Activated naive CD4-positive, alpha-beta T cell treated with Interleukin-2 at 50 U/mL for 16 hours (primary cell): Measurements from ENCODE around the gene FRAT2.

ENCODE experiments used
- DNase-seq: peaks from one replicate; pipeline ENCODE4 v3.0.0-alpha.2; 2020

Gene FRAT2

DNA sequence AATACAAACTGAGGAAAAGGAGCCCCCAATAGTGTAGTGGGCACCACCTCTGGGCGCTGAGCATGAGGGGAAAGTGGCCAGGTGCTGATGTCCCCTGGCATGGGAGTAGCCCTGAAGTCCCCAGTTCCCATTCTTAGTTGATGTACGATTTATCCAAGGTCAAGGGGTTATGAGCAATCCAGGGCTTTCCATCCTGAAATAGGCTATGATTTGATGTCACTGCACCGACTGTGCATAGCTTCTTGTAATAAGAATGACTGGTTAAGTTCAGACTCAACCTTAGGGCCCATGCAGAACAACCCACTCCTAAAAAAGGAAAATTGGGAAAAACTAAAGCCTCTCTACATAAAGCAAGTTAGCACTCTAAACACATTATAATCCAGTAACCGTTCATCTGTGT, 11.0 kb downstream of the FRAT2 start:
- no peak for DNase-seq

DNA sequence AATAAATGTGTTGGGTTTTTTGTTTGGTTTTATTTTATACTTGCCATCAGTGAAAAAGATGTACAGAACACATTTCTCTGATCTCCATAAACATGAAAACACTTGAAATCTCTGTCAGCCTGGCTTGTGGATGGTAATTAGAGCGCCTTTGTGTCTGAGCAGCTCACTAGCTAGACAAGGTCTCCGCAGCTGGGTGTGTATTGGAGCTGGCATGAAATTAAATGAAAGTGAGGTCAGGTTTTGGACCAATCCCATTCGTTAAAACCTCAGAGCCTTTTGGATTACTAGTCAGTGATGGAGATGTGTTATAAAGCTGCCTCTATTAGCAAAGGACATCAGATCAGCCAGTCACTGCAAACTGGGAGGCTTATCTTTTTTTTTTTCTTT, 12.7 kb downstream of the FRAT2 start:
- no peak for DNase-seq

DNA sequence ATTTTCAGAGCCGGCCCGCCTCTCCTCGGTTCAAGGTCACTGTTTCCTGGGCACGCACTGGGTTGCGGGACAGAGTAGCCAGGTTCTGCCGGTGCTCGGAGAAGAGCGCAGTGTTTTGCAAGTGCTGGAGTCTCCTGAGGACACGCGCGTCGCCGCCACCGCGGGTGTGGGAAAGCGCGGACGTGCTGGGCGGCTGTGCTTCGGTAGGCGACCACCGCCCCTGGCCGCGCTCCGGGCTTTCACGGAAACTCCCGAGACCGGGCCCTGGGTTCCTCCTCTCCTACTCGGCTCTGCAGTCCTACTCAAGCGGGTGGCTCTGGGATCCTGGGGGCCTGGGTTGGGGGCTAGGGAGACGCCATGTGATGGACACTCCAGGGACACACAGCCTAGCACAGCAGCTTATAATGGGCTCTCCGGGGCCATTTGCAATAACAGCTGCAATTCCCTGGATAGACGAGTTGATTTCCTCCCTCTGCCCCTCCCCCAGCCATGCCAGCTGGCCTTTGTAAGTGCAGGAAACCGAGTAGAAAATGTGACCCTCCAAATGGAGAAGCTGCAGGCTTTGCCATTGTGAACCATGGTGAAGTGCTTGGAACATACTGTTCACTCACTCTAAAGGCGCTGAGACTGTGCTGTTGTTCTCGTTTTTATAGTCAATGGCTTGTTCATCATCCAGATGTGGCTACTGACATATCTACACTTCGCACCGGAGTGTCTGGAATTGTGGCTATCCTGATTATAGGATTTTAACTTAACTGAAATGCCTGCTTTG, 13.3 kb downstream of the FRAT2 start:
- no peak for DNase-seq

DNA sequence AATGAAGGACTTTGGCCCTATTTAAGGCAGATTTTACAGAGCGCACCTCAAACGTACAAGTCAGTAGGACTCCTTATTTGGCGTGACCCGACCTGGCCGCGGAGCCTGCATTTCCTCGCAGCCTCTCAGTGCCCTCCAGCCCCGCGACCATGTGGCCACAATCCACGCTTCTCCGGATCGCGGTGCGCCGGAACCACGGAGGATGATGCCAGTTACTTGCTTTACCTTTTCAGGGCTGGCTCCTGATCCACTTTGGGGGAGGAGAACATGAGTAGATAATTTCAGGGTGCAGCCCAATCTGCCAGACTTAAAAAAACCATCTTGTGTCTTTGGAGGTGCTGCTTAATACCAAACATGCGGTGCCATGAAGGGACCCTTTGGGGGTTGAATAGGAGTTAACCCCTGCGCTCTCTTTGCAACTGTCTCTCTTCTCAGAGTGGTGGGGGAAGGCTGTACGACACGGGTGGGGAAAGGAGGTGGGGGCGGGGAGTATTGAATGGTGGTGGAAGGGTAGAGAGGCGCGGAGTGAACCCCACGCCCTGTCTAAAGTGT, 14.0 kb downstream of the FRAT2 start:
- peak; percentile 35 for DNase-seq

- peak; percentile 72 for DNase-seq
Measured at GRCh38 chr10:97319671-97320479, 14.7 kb downstream of the FRAT2 start.

DNA sequence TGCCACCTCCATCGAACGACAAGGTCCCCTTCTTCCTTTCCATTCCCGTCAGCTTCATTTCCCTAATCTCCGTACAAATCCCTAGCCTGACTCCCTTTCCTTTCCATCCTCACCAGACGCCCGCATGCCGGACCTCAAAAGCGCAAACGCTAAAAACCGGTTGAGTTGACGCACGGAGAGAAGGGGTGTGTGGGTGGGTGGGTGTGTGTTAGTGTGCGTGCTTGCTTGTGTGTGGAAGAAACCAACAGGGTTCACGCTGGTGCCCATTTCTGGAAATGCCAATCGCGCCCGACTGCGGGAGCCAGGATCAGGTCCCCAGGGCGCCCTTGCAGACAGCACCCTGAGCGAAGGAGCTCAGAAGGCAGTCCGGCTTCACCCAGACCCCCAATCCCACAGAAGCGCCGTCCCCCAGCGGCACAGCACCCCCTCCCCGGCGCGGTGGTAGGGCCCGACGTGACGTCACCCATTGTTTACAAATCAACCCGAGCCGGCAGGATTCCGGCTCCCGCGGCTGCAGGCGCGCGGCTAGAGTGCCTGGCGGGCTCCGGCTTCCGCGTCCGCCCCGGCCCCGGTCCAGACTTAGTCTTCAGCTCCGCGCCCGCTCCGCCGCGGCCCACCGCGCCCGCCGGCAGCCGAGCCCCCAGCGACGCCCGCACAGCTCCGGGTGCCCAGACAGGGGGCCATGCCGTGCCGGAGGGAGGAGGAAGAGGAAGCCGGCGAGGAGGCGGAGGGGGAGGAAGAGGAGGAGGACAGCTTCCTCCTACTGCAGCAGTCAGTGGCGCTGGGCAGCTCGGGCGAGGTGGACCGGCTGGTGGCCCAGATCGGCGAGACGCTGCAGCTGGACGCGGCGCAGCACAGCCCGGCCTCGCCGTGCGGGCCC, 15.5 kb downstream of the FRAT2 start, which contains the start of gene FRAT1:
Gene FRAT1 (plus strand): TSS at position 500 of the 880 bp plus-strand sequence. CDS start 183 bp downstream, at position 683.
- DNase-seq = peak; percentile 89

DNA sequence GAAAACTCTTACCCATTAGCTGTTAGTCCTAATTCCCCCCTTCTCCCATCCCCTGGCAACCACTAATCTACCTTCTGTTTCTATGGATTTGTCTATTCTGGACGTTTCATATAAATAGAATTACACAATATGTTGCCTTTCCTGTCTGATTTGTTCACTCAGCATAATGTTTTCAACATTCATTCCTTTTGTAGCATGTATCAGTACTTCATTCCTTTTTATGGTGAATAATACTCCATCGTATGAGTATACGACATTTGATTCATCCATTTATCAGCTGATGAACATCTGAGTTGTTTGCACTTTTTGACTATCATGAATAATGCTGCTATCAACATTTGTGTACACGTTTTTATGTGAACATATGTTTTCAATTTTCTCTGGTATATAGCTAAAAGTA, 19.9 kb downstream of the FRAT2 start:
- no peak for DNase-seq

DNA sequence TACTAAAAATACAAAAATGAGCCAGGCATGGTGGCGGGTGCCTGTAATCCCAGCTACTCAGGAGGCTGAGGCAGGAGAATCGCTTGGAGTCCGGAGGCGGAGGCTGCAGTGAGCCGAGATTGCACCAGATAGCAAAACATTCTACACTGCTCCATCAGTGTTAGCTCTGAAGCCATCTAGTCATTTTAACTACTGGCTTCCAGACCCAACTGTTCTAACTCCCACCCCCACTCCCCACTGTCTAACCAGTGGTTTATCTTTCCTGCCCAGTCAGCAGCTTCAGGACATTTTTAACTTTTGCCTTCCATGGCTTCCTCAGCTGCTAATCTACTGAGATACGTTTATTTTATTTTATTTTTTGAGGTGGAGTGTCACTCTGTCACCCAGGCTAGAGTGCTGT, 21.6 kb downstream of the FRAT2 start:
- DNase-seq = no peak

GRCh38 chr10:97311111-97311626, 23.4 kb downstream of the FRAT2 start:
- no peak for DNase-seq

- no peak for DNase-seq
Measured at GRCh38 chr10:97307866-97308780, 26.4 kb downstream of the FRAT2 start.

- DNase-seq = no peak
Measured at GRCh38 chr10:97307441-97307840, 27.1 kb downstream of the FRAT2 start.

DNA sequence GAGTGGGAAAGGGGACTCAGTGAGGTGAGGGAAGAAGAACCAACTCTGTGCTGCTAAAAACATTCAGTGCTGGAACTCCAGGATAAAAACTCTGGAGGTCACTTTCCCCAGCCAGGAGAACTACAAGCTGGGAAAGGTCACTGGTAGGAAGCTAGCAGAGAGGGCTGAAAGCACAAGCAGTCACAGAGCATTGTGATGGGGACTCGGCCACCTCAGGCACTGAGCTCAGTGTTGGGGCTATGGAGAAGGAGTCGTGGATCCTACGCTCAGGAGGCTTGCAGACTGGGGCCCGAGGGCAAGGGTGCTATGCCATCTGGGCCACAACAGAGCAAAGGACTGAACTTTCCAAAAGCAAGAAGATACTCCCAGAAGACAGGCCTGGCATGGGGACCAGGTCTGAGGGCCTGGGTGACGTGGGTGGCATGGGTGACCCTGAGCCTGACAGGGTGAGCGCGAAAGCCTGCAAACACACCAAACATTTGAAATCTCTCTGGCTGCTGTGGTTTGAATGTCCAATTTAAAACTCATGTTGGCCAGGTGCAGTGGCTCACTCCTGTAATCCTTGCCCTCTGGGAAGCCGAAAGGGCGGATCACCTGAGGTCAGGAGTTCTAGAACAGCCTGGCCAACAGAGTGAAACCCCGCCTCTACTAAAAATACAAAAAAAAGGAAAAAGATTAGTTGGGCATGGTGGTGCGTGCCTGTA, 32.3 kb downstream of the FRAT2 start:
- no peak for DNase-seq

DNA sequence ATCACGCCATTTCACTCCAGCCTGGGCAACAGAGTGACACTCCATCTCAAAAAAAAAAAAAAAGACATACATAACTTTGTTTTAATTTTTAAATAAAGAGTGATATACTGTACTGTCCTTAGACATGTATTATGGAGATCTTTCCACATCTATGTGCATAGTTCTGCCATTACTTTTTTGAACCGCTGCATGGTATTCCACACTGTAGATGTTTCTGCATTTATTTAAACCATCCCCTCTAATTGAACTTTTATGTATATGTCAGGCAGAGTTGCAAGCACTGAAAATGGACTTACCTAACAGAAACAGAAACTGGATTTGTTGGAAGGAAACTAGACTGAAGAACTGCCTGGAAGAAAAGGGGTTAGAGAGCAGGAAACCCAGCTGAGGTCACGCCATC, 33.5 kb downstream of the FRAT2 start:
- no peak for DNase-seq

DNA sequence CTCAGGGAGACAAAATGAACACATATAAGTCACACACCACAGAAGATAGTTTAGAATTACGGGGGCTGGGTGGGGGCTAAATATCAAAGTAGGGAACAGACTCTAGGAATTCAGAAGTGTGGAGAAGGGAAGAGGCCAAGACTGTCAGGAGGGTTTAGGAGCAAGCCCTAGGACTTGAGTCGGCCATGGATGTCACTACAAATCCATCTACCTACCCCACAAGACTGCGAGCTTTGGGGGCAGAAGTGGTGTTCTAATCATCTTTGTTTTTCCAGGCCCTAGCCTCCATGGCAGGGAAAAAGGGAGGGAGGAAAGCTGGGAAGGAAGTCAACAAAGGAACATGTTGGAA, 36.3 kb downstream of the FRAT2 start:
- DNase-seq = no peak

DNA sequence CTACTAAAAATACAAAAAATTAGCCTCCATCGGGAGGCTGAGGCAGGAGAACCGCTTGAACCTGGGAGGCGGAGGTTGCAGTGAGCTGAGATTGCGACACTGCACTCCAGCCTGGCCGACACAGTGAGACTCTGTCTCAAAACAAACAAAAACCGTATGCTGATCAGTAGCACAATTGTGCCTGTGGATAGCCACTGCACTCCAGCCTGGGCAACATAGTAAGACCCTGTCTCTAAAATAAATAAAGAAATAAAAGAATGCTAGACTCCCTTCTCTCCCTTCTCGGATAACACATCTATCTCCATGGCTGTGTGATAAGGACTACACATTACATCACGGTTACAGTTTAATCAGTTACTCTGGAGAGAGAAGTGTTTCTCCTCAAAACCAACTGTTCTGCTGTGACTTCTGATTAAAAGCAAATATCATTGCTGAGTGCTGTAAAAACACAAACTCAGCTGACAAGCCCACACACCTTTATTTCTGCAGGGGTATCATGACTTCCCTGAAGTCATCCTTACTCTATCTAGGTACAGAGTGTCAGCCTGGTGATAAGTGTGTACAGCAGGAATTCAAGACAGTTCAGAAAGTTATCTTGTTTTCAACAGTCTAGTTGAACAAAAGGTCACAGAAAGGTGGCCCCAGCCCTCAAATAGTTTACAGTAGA, 36.8 kb downstream of the FRAT2 start:
- DNase-seq = no peak

DNA sequence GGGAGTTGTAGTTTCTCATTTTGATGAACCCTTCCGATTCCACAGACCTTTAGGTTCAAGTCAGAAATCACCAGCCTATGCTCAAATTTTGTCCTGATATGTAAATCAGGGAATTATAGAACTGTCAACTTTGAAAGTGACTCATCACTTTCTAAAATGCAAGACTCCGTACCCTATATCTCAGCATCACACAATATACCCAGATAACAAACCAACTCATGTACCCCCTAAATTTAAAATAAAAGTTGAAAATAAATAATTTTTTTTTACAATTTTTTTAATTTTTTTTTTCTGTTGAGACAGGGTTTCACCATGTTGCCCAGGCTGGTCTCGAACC, 41.7 kb downstream of the FRAT2 start:
- DNase-seq = no peak

DNA sequence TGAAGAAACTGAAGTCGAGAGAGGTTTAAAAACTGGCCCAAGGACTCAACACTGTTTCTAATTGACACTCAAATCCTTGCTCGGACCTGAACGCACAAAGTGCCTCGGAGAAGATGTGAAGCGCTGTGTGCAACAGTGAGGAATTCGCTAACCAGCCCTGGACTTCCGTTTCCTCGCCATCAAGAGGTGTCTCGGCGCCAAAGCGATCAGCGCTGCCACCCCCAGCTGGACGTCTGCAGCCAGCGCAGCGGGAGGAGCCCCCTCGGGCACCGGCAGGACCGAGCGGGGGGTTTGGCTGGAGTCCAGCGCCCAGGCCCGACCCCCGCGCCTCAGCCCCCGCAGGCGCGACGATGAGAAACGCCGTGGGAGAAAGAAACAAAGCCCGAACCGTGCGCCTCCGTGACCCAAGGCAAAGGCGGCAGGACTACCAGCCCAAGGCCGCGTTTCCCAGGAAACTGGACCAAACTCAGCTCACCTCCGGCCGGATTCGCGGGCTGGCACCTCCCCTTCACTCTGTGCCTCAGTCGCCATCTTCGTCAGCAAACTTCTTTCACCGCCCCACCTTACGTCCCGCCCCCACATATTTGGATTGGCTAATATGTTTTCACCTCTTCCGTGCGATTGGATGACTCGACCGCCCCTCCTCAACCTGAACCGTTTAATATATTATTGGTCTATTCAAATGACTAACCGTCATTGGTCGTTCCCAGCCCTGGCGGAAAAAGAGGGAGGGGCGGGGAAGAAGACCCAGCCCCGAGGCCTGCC, 42.2 kb downstream of the FRAT2 start, which contains the start of gene ARHGAP19:
Gene ARHGAP19 (minus strand): TSS at position 541 of the 765 bp plus-strand sequence. CDS start 10 bp downstream, at position 531.
- DNase-seq = peak; percentile 93

DNA sequence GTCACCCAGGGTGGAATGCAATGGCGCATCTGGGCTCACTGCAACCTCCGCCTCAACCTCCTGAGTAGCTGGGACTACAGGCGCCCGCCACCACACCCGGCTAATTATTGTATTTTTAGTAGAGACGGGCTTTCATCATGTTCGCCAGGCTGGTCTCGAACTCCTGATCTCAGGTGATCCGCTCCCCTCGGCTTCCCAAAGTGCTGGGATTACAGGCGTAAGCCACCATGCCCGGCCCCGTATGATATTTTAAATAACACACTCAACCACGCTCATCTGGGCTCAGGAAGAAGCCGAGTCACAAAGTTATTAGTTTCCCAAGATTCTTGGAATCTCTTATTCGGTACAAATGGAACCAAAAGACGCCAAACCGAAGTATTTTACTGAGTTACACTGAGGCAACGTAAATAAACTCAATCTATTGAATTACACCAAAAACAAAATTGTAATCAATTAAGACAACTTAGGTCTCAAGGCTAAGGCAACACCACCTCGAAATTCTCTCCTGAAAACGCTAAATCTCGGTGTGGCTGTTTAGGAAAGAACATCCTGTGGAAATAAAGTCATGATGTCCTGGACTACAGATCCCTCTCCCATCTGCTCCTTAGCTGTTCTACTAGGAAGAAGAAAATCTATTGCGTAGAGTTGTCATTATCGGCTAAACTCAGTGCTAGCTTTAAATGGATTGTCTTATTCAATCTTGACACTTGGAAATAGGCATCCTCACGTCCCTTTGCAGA, 43.0 kb downstream of the FRAT2 start:
- no peak for DNase-seq
